ENCODE data around the gene BMP6.
"Not testable (repeated sequence)": the region's sequence is repeated elsewhere in the genome, so short reads cannot be mapped to it uniquely, and the experiment has no call there.

Gene BMP6

GRCh38 chr6:7794509-7794908 lies 68.6 kb downstream of the BMP6 start:
- DNase-seq (ENCODE audit: low read depth), result no peak

- no peak for DNase-seq (ENCODE audit: low read depth)
These were observed 71.5 kb downstream of the BMP6 start for GRCh38 chr6:7797386-7797785.

- DNase-seq (ENCODE audit: low read depth), result no peak
These were observed 72.9 kb downstream of the BMP6 start for GRCh38 chr6:7798751-7799150.

GRCh38 chr6:7802662-7803061 lies 76.8 kb downstream of the BMP6 start:
- no peak for DNase-seq (ENCODE audit: low read depth)

- no peak for DNase-seq (ENCODE audit: low read depth)
These were observed 77.3 kb downstream of the BMP6 start for GRCh38 chr6:7803214-7803613.

- DNase-seq (ENCODE audit: low read depth), result no peak
These were observed 79.4 kb downstream of the BMP6 start for GRCh38 chr6:7805078-7805849.

GRCh38 chr6:7805850-7806214 lies 79.9 kb downstream of the BMP6 start:
- DNase-seq (ENCODE audit: low read depth), result no peak

- no peak for DNase-seq (ENCODE audit: low read depth)
These were observed 80.8 kb downstream of the BMP6 start for GRCh38 chr6:7806711-7807110.

GRCh38 chr6:7809346-7809745 lies 83.4 kb downstream of the BMP6 start:
- DNase-seq (ENCODE audit: low read depth), result no peak

- no peak for DNase-seq (ENCODE audit: low read depth)
These were observed 85.5 kb downstream of the BMP6 start for GRCh38 chr6:7811441-7811840.

- DNase-seq (ENCODE audit: low read depth), result no peak
These were observed 86.7 kb downstream of the BMP6 start for GRCh38 chr6:7812623-7813022.

GRCh38 chr6:7813193-7813592 lies 87.3 kb downstream of the BMP6 start:
- no peak for DNase-seq (ENCODE audit: low read depth)

- DNase-seq (ENCODE audit: low read depth), result no peak
These were observed 87.8 kb downstream of the BMP6 start for GRCh38 chr6:7813704-7814103.

GRCh38 chr6:7815716-7816115 lies 89.8 kb downstream of the BMP6 start:
- no peak for DNase-seq (ENCODE audit: low read depth)

- not testable (repeated sequence) for DNase-seq (ENCODE audit: low read depth)
These were observed 91.3 kb downstream of the BMP6 start for GRCh38 chr6:7817184-7817583.

- no peak for DNase-seq (ENCODE audit: low read depth)
These were observed 92.6 kb downstream of the BMP6 start for GRCh38 chr6:7818257-7819214.

- DNase-seq (ENCODE audit: low read depth), result no peak
These were observed 93.6 kb downstream of the BMP6 start for GRCh38 chr6:7819431-7820015.

GRCh38 chr6:7820288-7820835 lies 94.5 kb downstream of the BMP6 start:
- DNase-seq (ENCODE audit: low read depth), result no peak

GRCh38 chr6:7821426-7821825 lies 95.5 kb downstream of the BMP6 start:
- no peak for DNase-seq (ENCODE audit: low read depth)

- no peak for DNase-seq (ENCODE audit: low read depth)
These were observed 97.7 kb downstream of the BMP6 start for GRCh38 chr6:7823552-7823951.

- no peak for DNase-seq (ENCODE audit: low read depth)
These were observed 100.1 kb downstream of the BMP6 start for GRCh38 chr6:7825986-7826385.

GRCh38 chr6:7827142-7827541 lies 101.2 kb downstream of the BMP6 start:
- DNase-seq (ENCODE audit: low read depth), result no peak

GRCh38 chr6:7828124-7828523 lies 102.2 kb downstream of the BMP6 start:
- no peak for DNase-seq (ENCODE audit: low read depth)

Data from activated T-cell treated with anti-CD3 and anti-CD28 coated beads for 1 hour (primary cell).